NOMO-1 (cell line): Measurements from ENCODE around the gene UBXN2A.
A peak's percentile ranks its signal among the peaks of the same experiment; 100 is the strongest.

Experiments used
- DNase-seq, 2 experiments: peaks; one replicate each; lab custom pipeline; 2025; ENCODE audit not compliant: unreplicated experiment in 2 of 2; lab: John Stamatoyannopoulos, UW

UBXN2A gene, protein sequence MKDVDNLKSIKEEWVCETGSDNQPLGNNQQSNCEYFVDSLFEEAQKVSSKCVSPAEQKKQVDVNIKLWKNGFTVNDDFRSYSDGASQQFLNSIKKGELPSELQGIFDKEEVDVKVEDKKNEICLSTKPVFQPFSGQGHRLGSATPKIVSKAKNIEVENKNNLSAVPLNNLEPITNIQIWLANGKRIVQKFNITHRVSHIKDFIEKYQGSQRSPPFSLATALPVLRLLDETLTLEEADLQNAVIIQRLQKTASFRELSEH

GRCh38 chr2:23939987-23940717 lies at the start of gene UBXN2A:
TSS of gene UBXN2A (plus strand) at chr2:23940463. CDS start at chr2:23958315, 17,852 bp downstream.
- peak; percentile 50 to 90 for DNase-seq

DNA sequence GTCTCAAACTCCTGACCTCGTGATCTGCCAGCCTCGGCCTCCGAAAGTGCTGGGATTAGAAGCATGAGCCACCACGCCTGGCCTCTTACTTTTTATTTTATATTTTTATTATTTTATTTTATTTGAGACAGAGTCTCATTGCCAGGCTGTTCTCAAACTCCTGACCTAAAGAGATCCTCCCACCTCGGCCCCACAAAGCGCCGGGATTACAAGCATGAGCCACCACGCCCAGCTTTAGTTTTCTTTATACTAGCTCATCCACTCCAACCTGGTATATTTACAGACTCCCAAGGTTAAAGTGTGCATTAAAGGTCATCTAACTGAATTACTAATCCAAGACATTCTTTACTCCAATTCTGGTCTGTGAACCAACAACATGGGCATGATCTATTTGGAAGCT lies 40.1 kb upstream of the UBXN2A start:
- DNase-seq, result no peak

GRCh38 chr2:23900541-23901322 lies 39.5 kb upstream of the UBXN2A start:
- DNase-seq, result peak; percentile 22 to 50

DNA sequence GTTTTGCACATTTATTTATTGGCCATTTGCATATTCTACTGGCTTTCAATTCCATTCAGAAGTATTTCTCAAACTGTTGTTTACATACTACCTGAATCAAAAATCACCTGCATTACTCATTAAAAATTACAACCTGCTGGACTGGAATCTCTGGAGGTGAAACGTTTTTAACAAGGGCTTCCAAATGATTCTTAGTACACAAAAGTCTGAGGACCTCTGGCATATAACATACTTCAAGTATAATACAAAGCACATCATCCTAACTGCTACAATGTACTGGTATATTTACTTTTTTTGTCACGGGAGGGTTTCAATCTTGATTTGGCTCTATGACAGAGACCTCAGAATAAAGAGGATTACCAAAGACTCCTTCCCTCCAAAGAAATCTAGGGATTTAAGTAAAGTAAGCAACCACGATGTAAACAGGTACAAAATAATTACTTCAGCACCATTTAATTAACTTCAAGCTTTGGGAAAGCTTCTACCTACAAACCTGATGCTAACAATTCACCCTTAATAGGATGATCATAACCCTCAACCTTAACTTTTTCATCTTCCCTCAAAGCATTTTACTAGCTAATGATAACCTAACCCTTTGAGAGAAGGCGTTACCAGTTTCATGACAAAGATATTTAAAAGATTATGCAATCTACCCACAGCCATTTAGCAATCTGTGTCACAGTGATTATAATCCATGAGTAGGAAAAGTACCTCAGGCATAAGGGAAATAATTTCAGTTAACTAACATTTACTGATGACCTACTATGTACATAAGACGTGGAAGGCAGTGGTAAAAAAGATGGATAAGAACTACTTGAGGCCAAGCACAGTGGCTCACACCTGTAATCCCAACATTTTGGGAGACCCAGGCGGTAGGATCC lies 38.1 kb upstream of the UBXN2A start:
- DNase-seq, result peak; percentile 8 to 85

DNA sequence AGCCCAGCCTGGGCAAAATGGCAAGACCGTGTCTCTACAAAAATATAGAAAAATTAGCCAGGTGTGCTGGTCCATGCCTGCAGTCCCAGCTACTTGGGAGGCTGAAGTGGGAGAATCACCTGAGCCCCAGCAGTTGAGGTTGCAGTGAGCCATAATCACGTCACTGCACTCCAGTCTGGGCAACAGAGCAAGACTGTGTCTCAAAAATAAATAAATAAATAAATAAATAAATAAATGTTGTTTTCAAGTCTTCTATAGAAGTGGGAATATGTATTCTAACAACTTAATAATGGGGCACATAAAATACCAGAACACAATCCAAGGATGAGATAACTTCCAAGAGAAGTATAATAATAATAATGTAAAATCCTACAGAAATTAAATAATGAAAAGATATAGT lies 37.2 kb upstream of the UBXN2A start:
- no peak for DNase-seq

DNA sequence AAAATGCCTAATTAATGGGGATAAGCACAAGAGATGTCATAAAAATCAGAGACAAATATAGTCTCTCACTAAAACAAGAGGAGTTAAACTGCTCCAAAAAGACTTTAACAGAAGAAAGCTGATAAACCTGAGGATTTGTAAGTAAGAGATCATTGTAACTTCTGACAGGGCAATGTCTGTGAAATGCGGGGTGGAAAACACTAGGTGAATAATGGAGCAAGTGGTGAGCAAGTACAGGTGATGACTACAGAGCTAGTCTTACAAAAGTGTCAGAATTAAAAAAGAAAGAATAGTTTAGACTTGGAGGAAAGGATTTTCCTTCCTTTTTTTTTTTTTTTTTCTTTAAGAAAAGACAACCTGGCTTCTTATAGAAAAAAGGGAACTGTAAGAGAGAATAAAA lies 36.0 kb upstream of the UBXN2A start:
- no peak for DNase-seq

GRCh38 chr2:23904692-23905091 lies 35.6 kb upstream of the UBXN2A start:
- DNase-seq, result no peak

GRCh38 chr2:23905155-23905554 lies 35.1 kb upstream of the UBXN2A start:
- DNase-seq, result no peak

GRCh38 chr2:23912054-23912453 lies 28.2 kb upstream of the UBXN2A start:
- DNase-seq, result no peak

DNA sequence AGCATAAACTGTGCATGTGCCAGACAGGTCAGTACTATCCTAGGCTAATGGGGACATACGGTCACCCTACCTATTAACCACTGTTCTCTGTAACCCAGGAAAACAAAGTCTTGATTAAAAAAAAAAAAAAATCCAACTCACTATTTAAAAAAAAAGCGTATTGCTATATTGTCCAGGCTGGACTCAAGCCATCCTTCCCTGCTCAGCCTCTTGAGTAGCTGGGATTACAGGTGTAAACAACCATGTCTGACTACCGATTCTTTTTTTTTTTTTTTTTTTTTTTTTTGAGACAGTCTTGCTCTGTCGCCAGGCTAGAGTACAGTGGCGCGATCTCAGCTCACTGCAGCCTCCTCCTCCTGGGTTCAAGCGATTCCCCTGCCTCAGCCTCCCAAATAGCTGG lies 24.9 kb upstream of the UBXN2A start:
- DNase-seq, result no peak

- DNase-seq, result no peak
Observed at GRCh38 chr2:23916727-23917405, 23.4 kb upstream of the UBXN2A start.

DNA sequence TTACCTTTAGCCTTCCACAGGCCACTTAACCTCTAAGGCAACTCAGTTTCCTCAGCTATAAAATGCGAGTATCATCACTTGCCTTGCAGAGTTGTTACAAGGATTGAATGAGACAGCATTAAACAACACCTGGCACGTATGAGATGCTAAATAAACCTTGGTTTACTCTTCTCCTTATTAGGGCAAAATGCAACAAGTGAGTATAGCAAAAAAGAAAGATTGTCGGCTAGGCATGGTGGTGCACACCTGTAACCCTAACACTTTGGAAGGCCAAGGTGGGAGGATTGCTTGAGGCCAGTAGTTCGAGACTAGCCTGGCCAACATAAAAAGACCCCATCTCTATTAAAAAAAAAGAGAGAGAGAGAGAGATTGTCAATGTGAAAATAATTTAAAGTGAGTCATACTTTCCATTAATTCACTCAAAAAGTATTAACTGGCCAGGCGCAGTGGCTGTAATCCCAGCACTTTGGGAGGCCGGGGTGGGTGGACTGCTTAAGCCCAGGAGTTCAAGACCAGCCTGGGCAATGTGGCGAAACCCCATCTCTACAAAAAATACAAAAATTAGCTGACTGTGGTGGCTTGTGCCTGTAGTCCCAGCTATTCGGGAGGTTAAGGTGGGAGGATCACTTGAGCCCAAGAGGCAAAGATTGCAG lies 21.3 kb upstream of the UBXN2A start:
- no peak for DNase-seq

DNA sequence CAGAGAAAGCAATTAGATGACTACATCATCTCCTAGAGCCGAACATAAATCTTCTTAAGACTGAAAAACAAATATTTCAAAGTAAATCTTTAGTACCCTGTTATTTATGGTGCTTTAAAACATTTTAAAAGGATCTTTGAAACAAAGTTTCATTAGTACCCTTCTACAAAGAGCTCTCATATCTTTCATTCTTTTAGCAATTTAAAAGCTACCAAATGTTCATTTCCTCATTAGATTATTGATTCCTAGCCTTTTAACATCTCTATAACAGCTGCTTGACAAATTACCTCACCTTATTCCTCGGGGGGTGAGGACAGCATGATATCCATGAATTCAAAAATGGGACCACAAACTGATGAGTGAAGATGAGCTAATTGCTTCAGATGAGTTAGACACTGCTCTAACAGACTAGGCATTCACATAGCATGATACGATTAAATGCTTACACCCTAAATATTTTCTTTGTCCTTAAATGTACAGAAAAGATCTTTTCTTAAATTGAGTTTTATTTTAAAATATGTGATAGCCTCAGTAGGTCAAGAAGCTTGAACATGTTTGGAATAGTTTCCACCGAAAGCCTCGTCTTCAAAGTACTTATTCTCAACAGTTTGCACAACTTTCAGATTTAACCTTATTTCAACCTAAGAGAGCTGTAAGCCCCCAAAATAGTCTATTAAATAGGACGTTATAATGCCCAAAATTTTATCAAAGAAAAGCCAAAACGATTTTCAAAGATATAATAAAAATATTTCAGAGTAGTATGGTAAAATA lies 15.5 kb upstream of the UBXN2A start:
- no peak for DNase-seq

GRCh38 chr2:23925702-23926289 lies 14.5 kb upstream of the UBXN2A start:
- peak; percentile 95 for DNase-seq

GRCh38 chr2:23926290-23926749 lies 13.9 kb upstream of the UBXN2A start:
- DNase-seq, result no peak

GRCh38 chr2:23926750-23927571 lies 13.3 kb upstream of the UBXN2A start, which contains the start of gene ATAD2B:
TSS of gene ATAD2B (minus strand) at chr2:23927123. CDS start at chr2:23926770, 353 bp downstream.
- DNase-seq, result peak; percentile 86 to 91

GRCh38 chr2:23934259-23934658 lies 6.0 kb upstream of the UBXN2A start:
- no peak for DNase-seq
